Measurements from ENCODE around the gene SELENON. TPM values are rescaled to one million over a fixed set of nuclear protein-coding genes. Genes with fewer than 3 reads are reported as not detected.

Gene SELENON
- total RNA-seq, 1 experiment from 2014 or later = 90.9 TPM

GRCh38 chr1:25819491-25820246 lies 19.7 kb downstream of the SELENON start, which contains the start of gene MTFR1L:
Gene MTFR1L, plus strand, starts transcription at chr1:25819954. Its CDS starts 3,151 bp downstream, at chr1:25823105.
- H3K56ac ChIP-seq (ENCODE audit: insufficient read length, low read depth, low read length) = no peak within 1 kb of the TSS
- no peak within 1 kb of the TSS for H4K91ac ChIP-seq (ENCODE audit: insufficient read length, low read depth, low read length)
- no peak within 1 kb of the TSS for H4K5ac ChIP-seq (ENCODE audit: insufficient read length, low read depth, low read length)
- no peak within 1 kb of the TSS for H4K8ac ChIP-seq (replicated peaks; ENCODE audit: insufficient read length, low read depth, low read length)
- H3K23me2 ChIP-seq (ENCODE audit: insufficient read length, low read depth, low read length, poor library complexity, severe bottlenecking) = peaks cover 11% of the 10 kb centered on the region
- no peak within 1 kb of the TSS for H2BK15ac ChIP-seq (ENCODE audit: low read depth, low read length)
- no peaks in the 10 kb centered on the region for H3K9me3 ChIP-seq (ENCODE audit: control insufficient read depth, low read depth, low read length)
- no peaks in the 10 kb centered on the region for H3K9me3 Mint-ChIP-seq
- H3K18ac ChIP-seq (ENCODE audit: insufficient read length, low read depth, low read length) = peak within 1 kb of the TSS; percentile 81
- H2AFZ ChIP-seq (ENCODE audit: low read length) = no peak within 1 kb of the TSS
- peaks cover 32% of the 10 kb centered on the region in 2 experiments for H3K4me1 Mint-ChIP-seq
- H3K27me3 Mint-ChIP-seq (ENCODE audit: low read depth) = peaks cover 15% of the 10 kb centered on the region
- H3K4me2 ChIP-seq (ENCODE audit: insufficient read depth, insufficient read length, low read length) = peak within 1 kb of the TSS; percentile 69
- H2AK5ac ChIP-seq (ENCODE audit: insufficient read length, low read length) = no peak within 1 kb of the TSS
- peak within 1 kb of the TSS; percentile 63 for H3K9ac ChIP-seq (ENCODE audit: extremely low read depth, insufficient read length, low read length)
- H3K27ac Mint-ChIP-seq = peak within 1 kb of the TSS; percentile 81 to 96 (median 96)
- peak; percentile 91 for DNase-seq
- no peak within 1 kb of the TSS for H2BK20ac ChIP-seq (ENCODE audit: low read depth, low read length, poor library complexity, severe bottlenecking)
- H3K79me1 ChIP-seq (ENCODE audit: insufficient read depth, low read depth, low read length, poor library complexity, severe bottlenecking) = no peaks in the 10 kb centered on the region
- no peak within 1 kb of the TSS; the same call in 1 of the 2 replicates for H3K14ac ChIP-seq (ENCODE audit: insufficient read depth, low read length)
- no peak for TF ChIP-seq CTCF (conservative IDR thresholded peaks at IDR 0.05)
- no peak within 1 kb of the TSS for H2BK120ac ChIP-seq (ENCODE audit: low read depth, low read length, poor library complexity, severe bottlenecking)
- no peak within 1 kb of the TSS for H3K23ac ChIP-seq (ENCODE audit: insufficient read length, low read depth, low read length)
- no peak within 1 kb of the TSS for H2BK5ac ChIP-seq (ENCODE audit: insufficient read length, low read length)
- H2BK12ac ChIP-seq (ENCODE audit: insufficient read length, low read depth, low read length) = no peak within 1 kb of the TSS
- no peak within 1 kb of the TSS for H3K4ac ChIP-seq (ENCODE audit: low read depth, low read length)
- no peaks in the 10 kb centered on the region for H3K27me3 ChIP-seq (ENCODE audit: insufficient read depth, low read length)
- peaks cover 4% of the 10 kb centered on the region; the same call in 1 of the 2 replicates for H3K4me1 ChIP-seq (ENCODE audit: insufficient read depth, low read length)
- no peak within 1 kb of the TSS for H3T11ph ChIP-seq (ENCODE audit: low read length)
- no CpG with 5 or more reads among the region's 64 CpGs for WGBS (ENCODE audit: extremely low coverage, insufficient read length, low lambda C conversion rate)
- no peak within 1 kb of the TSS for H3K27ac ChIP-seq (ENCODE audit: insufficient read length, low read depth, low read length)
- H3K4me3 Mint-ChIP-seq = peak within 1 kb of the TSS; percentile 95 to 97
- H3K79me2 ChIP-seq (ENCODE audit: insufficient read depth, low read length) = no peaks in the 10 kb centered on the region; the same call in 1 of the 2 replicates
- peaks cover 3% of the 10 kb centered on the region for H4K20me1 ChIP-seq (ENCODE audit: control insufficient read depth, insufficient read depth, insufficient read length)
- peaks cover 4 to 19% (median 11%) of the 10 kb centered on the region in 3 experiments; a peak in 6 of 7 replicates for H3K36me3 Mint-ChIP-seq (ENCODE audit: insufficient read depth in 1 of 3, low read depth in 3 of 3)

Measured in H9 (cell line).